ENCODE results near the gene FOLR3.
"Not testable (repeated sequence)": the region's sequence is repeated elsewhere in the genome, so short reads cannot be mapped to it uniquely, and the experiment has no call there.

Gene FOLR3

DNA sequence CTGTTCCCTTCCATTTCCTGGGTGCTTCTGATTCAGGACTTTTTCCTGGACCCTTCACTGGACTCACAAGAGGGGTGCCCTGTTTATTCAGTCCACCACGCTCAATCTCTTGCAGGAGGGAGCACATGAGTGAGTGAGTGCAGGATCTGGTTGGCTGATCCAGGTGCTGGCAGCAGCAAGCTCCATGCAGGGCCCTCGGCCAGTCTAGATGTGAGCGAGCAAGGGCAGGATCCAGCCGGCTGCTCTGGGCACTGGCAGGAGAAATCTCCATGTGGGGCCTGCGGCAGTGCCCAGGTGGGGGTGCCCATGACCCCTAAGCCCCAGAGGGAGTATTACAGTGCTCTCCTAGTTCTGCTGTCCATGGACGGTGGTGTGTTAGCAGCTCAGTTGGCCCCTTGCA, 11.5 kb upstream of the FOLR3 start:
- no peak for DNase-seq

DNA sequence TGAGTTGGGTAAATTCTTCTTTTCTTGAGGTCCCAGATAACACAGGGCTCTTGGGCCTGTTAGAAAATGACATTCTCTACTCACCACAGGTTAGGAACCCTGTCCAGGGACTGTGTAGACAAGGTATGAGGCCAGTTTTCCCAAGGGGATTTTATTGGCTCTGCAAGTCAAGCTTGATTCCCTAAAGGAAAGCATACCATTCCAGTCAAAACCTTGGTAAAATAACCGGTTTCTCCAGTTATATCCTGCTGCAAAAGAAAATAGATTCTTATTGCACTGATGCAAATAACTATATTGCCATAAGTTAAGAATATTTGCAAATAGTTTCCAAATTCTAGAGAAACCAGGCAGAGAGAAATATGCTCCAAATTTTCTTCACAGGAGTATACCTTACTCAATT, 9.6 kb upstream of the FOLR3 start:
- no peak for DNase-seq

DNA sequence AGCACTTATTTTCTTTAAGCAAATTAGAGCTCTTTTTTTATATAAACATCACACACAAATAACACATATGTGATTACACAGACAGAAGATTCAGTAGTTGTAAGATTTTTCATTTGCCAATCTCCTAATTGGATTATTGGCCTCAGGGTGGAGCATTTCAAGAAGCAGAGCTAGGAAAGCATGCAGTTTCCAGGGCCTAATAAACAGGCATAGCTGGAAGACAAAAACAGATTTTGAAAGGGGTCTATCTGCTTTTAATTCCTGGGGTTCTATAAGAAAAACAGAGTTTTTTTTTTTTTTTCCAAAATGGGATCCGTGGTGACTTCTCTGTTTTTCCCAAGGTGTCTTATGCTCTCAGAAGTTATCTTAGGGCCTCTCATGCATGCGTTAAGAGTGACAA, 7.6 kb upstream of the FOLR3 start:
- no peak for DNase-seq

DNA sequence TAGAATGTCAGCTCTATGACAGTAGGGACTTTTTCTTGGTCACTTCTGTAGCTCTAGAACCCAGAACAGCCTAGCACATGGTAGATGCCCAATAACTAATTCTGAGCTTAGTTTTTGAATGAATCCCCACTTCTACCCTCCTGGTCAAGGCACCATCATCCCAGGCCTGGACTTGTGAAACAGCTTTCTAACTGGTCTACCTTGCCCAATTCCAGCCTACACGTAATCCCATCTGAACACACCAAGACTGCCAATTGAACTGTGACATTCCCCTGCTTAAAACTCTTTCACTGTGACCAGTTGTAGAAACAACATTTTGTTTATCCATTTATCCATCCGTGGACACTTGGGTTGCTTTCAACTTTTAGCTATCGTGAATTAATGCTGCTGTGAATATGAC, 6.1 kb upstream of the FOLR3 start:
- no peak for DNase-seq

DNA sequence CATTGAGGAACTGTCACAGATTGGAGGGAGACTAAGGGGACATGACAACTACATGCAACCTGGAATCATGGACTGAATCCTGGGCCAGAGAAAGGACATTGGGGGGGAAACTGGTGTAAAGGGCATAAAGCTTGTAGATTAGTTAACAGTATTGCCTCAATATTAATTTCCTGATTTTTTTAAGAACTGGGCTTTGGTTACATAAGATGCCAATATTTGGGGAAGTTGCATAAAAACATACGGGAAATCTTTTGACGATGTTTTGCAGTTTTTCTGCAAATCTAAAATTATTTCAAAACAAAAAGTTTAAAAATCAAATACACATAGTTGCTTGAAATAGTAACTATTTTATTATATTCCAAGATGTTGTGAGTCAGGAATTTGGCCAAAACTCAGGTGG, 2.9 kb upstream of the FOLR3 start:
- DNase-seq: no peak

DNA sequence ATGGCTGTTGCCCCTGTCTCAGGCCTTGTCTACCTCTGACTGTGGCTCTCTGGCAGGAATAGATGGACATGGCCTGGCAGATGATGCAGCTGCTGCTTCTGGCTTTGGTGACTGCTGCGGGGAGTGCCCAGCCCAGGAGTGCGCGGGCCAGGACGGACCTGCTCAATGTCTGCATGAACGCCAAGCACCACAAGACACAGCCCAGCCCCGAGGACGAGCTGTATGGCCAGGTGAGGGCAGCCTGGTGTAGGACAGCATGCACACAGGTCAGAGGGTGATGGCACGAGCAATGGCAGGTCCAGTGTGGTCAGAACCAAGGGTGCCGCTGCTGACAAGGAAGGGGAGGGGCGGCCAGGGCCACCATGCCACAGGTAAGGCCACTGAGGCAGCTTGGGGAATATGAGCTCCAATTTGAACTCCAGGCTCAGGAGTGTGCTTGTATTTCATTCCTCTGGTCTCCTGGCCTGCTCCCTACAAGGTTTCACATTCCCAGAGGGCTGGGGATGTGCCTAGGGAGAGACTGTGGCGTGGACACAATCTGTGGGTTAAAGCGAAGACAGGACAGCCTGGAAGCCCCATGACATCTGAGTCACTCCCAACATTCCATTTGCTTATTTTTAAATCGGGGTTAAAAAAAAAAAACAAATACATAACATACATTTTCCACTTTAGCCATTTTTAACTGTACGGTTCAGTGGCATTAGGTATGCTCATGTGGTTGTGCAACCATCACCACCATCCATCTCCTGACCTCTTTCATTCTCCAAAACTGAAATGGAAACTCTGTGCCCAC, 562 bp downstream of the FOLR3 start:
- DNase-seq: no peak

DNA sequence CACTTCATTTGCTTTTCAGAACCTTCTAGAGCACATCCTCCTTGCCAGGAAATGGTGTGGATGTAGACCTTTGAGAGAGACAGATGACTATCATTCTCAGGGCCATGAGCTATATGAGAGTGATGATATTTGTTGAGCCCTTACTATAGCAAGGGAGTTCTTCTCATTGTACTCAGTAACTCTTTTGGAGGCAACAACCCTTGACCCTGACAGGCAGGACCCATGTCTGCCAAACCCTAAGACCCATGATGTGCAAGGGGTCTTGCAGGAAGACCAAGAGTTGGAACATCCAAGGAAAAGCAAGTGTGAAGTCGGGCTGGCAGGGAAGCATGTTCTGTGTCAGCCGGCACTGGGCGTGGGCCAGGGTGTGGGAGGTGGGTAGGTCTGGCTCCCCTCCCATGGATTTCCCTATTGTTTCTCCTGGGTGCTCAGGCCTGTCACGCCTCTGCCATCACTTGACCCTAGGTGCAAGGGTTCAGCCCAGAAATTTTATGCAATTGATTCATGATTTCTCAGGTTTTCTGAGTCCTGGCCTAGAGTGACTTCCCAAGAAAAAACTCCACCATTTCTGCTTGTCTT, 1.2 kb downstream of the FOLR3 start:
- DNase-seq: no peak

DNA sequence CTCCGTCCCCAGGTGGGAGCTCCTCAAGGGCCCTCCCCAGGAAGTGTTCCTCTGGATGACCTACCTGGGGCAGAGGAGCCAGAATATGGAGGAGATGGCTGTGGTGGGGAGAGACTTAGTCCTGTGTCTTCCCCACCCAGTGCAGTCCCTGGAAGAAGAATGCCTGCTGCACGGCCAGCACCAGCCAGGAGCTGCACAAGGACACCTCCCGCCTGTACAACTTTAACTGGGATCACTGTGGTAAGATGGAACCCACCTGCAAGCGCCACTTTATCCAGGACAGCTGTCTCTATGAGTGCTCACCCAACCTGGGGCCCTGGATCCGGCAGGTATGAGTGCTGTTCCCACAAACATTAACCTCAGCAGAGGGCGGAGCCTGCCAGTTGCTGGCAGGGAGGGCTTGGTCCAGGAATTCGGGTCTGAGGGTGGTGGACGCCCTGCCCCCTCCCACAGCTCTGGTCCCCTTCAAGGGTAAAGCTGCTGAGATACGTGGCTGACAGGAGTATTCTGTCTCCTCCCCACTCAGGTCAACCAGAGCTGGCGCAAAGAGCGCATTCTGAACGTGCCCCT, 3.4 kb downstream of the FOLR3 start:
- no peak for DNase-seq

DNA sequence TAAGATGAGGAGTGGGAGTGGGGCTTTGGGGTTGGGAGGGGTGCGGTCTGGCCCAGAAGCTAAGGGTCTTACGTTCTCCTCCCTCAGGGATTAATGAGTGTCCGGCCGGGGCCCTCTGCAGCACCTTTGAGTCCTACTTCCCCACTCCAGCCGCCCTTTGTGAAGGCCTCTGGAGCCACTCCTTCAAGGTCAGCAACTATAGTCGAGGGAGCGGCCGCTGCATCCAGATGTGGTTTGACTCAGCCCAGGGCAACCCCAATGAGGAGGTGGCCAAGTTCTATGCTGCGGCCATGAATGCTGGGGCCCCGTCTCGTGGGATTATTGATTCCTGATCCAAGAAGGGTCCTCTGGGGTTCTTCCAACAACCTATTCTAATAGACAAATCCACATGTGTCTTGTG, 4.0 kb downstream of the FOLR3 start:
- DNase-seq: no peak

DNA sequence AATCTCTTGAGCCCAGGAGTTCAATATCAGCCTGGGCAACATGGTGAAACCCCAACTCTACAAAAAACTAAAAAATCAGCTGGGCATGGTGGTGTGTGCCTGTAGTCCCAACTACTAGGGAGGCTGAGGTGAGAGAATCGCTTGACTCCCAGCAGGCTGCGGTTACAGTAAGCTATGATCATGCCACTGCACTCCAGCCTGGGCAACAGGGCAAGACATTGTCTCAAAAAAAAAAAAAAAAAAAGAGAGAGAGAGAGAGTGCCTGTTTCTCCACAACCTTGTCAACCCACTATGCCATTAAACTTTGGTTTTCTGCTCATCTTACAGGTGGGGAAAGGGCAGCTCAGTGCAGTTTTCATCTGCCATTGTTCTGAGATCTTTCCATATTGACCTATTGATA, 5.1 kb downstream of the FOLR3 start:
- DNase-seq: no peak

DNA sequence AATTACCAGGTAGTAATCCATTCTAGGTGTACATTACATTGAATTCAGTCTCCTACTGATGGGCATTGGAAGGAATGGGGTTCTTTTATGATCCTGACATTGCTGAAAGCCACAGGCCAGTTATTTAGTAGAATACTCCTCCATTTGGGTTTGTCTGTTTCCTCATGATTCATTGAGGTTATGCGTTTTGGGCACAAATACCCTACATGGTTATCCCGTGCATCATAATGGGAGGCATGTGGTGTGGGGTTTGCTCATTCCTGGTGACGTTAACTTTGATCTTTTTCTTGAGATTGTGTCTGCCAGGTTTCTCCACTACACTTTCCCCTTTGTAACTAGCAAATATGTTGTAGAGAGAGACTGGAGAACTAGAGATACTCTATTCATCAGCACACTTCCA, 5.5 kb downstream of the FOLR3 start:
- DNase-seq: no peak

DNA sequence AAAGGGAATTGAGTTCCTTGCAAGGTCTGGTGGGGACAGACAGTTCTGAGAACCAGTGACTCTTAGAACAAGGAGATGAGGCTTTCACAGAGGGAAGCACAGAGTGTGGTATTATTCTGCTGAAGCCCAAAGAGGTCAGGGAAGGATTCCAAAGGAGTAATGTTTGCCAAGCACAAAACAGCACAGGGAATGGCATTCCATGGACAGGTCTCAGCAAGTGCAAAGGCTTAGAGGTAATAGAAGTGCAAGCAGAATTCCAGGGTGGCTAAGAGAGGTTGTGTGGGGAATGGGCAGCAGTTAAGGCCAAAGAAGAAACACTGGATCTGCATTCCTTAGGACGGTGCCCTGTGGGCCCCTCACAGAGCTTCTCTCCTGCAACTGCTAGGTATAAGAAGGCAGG, 6.6 kb downstream of the FOLR3 start:
- DNase-seq: not testable (repeated sequence)

DNA sequence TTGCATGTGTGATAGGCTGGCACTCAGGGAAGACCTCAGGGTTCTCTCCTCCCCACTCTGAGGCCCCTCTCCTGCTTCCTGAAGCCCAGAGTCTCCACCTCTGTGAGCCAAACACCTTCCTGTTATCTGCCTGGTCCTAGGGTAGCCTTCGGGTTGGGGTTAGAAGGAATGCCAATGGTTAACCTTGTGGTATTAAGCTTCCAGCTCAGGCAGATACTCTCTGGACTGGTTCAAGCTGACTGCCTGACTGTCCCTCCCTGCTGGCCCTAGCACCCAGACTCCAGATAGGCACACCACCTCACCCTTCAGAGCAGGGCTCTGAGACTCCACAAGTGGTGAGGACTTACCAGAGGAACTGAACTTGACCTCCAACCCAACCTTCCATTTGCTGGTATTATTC, 7.0 kb downstream of the FOLR3 start:
- not testable (repeated sequence) for DNase-seq

DNA sequence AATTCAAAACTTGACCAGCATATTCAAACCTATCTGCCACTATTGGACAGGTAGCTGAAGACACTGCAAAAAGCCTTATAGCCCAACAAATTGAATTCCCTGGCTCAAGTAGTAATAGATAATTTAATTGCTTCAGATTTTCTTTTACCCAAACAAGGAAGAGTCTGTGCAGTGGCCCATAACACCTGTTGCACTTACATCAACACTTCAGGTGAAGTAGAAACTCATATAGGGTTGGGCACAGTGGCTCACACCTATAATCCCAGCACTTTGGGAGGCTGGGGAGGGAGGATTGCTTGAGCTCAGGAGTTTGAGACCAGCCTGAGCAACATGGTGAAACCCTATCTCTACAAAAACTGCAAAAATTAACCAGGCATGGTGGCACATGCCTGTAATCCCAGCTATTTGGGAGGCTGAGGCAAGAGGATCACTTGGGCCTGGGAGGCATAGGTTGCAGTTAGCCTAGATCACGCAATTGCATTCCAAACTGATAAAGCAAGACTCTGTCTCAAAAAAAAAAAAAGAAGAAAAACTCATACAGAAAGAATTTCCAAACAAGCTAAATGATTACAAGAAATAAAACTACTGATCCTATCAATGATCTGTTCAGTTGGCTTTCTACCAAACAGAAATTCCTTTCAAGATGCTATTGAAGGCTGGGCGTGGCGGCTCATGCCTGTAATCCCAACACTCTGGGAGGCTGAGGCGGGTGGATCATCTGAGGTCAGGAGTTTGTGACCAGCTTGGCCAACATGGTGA, 9.5 kb downstream of the FOLR3 start:
- no peak for DNase-seq

DNA sequence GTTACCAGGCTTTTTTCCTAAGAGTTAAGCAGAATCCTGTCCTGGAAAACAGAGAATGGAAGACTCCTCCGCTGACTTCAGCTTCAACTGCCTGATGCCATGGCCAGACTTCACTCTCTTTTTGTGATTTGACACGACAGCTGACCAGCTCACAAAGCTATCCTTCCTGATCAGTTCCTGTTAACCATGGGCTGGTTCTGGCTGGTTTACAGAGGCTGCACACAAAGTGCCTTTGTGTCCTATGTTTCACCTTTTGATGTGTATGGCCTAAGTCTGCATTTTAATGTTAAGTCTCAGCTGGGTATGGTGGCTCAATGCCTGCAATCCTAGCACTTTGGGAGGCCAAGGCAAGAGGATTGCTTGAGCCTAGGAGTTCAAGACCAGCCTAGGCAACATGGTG, 11.1 kb downstream of the FOLR3 start:
- no peak for DNase-seq

DNA sequence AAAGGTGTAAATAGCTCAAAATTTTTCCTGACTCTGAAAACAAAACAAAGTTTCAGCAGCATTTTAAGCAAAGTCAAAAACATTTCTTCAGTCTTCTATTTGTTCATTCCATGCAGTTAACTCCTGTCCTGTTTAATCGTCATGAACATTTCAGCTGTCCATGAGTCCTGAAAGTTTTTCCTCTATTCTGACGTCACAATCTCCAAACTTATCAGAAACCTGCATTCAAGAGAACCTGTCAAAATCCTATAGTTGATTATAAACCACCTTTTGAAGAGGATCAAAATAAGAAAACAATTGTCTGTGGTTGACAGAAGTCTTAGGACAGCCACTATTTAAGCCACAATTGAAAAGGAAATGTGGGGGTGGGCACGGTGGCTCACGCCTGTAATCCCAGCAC, 15.4 kb downstream of the FOLR3 start:
- DNase-seq: no peak

DNA sequence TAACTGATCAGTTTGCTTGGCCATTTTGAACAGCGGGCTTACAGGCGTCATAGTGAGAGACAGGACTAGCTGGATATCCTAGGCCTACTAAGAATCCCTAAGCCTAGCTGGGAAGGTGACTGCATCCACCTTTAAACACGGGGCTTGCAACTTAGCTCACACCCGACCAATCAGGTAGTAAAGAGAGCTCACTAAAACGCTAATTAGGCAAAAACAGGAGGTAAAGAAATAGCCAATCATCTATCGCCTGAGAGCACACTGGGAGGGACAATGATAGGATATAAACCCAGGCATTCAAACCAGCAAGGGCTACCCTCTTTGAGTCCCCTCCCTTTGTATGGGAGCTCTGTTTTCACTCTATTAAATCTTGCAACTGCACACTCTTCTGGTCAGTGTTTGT, 18.3 kb downstream of the FOLR3 start:
- not testable (repeated sequence) for DNase-seq

DNA sequence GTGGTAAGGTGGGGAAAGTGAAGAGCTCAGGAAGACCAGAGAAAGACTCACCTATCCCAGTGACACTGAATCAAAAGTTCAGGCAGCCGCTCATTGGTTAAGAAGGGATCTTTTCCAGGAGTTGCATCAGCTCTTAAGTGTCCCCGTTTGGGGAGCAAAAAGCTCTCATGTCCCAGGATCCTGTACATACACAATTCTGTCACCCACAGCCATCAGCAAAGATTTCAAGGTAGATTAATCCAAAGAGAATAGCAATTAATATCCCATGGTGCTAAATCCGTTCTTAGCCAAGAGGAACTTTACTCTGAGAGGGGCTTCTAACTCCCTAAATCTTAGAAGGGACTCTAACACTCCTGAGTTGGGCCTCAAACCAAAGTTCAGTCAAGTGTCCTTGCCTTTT, 19.3 kb downstream of the FOLR3 start:
- DNase-seq: no peak

DNA sequence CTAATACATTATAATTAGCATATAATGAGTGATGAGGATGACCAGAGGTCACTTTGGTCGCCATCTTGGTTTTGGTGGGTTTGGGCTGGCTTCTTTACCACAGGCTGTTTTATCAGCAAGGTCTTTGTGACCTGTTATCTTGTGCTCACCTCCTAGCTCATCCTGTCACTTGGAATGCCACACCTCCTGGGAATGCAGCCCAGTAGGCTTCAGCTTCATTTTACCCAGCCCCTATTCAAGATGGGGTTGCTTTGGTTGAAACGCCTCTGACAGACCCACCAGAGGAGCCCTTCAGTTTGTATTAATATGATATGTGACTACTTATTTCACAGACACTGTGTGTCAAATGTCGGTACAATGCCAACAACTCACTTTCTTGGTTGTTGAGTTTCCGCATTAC, 20.2 kb downstream of the FOLR3 start:
- DNase-seq: no peak

DNA sequence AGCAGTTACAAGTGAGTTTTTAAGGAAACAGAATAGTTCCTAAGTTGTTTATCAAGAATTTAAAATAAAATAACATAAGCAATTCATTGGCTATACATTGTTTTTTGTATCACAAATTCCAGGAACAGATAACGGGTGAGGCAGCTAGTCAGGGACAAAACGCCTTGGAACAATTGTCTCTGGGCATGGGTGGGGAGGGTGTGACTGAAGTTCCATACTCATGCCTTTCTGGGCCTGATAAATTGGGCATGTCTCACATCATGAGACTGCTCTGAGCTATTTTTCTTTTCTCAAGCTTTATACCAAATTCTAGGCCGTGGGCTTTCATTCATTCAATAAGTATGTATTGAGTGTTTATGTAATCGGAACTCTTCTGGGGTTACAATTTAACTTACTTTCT, 21.6 kb downstream of the FOLR3 start:
- no peak for DNase-seq

DNA sequence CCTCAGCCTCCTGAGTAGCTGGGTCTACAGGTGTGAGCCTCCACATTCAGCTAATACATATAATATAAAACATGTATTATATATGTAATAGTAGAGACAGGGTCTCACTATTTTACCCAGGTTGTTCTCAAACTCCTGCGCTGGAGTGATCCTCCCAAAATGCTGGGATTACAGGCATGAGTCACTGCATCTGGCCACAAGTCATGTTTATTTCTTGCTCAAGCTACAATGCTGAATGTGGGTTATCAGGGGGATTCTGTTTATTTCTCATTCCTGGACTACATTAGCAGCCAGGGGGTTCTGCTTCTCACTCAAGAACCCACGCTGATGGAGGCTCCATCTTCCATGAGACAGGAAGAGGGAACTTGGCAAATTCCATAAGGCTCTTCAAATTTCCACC, 24.8 kb downstream of the FOLR3 start:
- no peak for DNase-seq

DNA sequence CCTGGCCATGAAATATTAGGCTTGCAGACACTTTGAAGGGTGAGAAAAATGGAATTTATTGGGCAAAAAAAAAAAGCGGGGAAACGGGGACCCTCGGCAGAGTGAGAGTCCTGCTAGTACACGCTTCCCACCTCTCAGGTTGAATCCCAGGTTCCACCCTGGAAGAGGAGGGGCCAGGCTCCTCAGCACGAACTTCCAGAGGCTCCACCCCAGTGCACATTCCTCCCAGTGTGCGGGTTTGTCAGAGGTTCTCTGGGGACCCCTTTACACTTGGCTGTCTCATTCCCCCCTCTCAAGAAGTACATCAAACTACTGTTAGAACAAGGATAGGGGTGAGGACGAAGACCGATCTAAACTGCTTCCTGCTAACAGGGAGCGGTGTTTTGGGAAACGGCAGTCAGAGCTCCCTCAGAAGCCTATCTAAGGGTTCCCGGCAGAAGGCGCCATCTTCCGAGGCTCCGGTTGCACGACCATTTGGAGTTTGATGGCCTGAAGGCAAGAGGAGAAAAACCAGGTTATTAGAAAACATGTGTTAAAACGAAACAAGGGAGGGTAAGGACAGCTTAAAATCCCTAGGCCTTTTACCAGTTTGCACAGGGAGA, 27.5 kb downstream of the FOLR3 start:
- DNase-seq: no peak

DNA sequence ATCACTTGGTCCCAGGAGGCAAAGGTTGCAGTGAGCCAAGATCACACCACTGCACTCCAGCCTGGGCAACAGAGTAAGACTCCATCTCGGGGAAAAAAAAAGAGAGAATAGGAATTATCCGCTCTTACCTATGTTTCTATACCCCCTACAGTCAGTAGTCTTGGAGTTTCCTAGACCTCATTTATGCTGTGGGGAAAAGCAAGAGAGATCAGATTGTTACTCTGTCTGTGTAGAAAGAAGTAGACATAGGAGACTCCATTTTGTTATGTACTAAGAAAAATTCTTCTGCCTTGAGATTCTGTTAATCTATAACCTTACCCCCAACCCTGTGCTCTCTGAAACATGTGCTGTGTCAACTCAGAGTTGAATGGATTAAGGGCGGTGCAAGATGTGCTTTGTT, 28.7 kb downstream of the FOLR3 start:
- DNase-seq: not testable (repeated sequence)

Data from NCI-H1436 (cell line).